ENCODE results near the gene NBPF4.
"Not testable (repeated sequence)": the region's sequence is repeated elsewhere in the genome, so short reads cannot be mapped to it uniquely, and the experiment has no call there.

DNA sequence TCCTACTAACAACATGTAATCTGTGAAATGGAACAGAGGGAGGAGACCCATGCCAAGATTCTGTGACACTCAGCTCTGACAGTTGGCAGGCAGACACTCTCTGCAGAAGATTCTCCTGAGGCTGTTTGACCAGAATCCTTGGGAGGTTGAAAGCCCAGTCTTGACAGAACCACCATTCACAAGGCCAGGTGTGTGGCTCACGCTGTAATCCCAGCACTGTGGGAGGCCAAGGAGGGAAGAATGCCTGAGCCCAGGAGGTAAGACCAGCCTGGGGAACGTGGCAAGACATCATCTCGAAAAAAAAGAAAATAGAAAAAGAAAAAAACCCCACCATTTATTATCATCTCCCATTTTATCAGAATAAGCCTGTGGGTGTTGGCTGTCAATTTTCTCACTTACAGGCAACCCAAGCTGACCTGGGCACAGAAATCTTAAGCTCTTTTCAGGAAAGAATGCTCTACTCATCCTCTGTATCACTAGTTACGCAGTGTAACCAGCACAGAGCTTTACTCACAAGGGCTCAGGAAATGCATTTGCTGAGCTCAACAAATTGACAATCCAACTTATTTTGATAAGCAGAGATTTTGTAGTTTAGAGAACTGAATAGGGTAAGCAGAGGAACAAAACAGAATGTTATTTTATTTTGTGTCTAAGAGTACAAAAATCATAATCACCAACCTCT lies 16.8 kb upstream of the NBPF4 start:
- TF ChIP-seq, protein P1, sequence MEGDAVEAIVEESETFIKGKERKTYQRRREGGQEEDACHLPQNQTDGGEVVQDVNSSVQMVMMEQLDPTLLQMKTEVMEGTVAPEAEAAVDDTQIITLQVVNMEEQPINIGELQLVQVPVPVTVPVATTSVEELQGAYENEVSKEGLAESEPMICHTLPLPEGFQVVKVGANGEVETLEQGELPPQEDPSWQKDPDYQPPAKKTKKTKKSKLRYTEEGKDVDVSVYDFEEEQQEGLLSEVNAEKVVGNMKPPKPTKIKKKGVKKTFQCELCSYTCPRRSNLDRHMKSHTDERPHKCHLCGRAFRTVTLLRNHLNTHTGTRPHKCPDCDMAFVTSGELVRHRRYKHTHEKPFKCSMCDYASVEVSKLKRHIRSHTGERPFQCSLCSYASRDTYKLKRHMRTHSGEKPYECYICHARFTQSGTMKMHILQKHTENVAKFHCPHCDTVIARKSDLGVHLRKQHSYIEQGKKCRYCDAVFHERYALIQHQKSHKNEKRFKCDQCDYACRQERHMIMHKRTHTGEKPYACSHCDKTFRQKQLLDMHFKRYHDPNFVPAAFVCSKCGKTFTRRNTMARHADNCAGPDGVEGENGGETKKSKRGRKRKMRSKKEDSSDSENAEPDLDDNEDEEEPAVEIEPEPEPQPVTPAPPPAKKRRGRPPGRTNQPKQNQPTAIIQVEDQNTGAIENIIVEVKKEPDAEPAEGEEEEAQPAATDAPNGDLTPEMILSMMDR (IDR thresholded peaks at IDR 0.05): not testable (repeated sequence)
- TF ChIP-seq POLR2A (IDR thresholded peaks at IDR 0.05): not testable (repeated sequence)

Measured in uterus (tissue), 2 donors.